Hepatocyte (in vitro differentiated cells): Measurements from ENCODE around the gene DYRK1A.

Source experiments
- CTCF ChIP-seq: fragments of 200-600 bp; sonication (generic); IDR thresholded peaks from 2 replicates; pipeline ENCODE4 v1.5.1; 2016; ENCODE audit warnings: antibody characterized with exemption, mild to moderate bottlenecking; ENCODE audit not compliant: poor library complexity
- EZH2 ChIP-seq: fragments of 200-600 bp; sonication (generic); IDR thresholded peaks from 2 replicates; pipeline ENCODE4 v1.6.1; 2016; ENCODE audit warnings: antibody characterized with exemption, mild to moderate bottlenecking, borderline replicate concordance

DNA sequence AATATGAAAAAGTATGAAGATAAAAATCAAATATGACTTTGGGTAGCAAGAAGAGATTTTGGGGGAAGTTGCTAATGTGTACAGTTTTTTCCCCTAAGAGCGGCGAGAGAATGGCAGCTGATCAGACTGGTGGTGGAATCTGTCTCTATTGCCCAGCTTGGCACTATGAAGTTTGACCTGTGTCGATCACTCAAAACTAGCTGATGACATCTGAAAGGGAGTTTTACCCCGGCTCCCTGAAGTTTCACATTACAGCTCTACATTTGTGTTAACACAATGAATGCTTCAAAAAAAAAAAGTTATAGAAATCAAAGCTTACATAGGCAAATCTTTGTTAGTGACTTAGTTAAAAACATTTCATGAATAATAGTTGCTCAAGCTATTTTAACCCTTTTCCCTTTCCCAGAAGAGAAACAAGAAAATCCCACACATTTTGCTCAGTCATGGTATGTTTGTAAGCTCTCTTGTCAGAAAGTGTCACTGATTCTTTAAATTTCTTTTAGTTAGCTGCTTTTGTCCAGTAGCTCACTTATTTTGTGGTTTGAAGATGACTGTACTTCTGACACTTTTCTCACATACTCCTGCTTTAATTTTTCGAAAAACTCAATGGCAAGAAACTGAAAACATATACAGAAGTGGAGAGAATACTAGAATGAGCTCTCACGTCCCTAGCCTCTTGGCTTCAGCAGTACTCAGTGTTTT, 41.3 kb downstream of the DYRK1A start:
- TF ChIP-seq CTCF (no peak), EZH2 (no peak)
